Loucy (cell line): Measurements from ENCODE around the gene FGF14.

Experiments used
- H2AFZ ChIP-seq: fragments of 200-600 bp; sonication (generic); 2 replicates; pipeline ENCODE4 v1.6.0; 2016; ENCODE audit warnings: antibody characterized with exemption, mild to moderate bottlenecking, low read length, moderate library complexity
- H3F3A ChIP-seq: fragments of 200-600 bp; 2 replicates; pipeline ENCODE4 v1.6.0; 2016; ENCODE audit warnings: antibody characterized with exemption, low read depth, mild to moderate bottlenecking
- H3K27me3 ChIP-seq: fragments of 200-600 bp; sonication (generic); 2 replicates; pipeline ENCODE4 v1.6.1; 2014; ENCODE audit warnings: low read length, mild to moderate bottlenecking; ENCODE audit not compliant: insufficient read depth, poor library complexity, severe bottlenecking
- H3K36me3 ChIP-seq: fragments of 200-600 bp; sonication (generic); 2 replicates; pipeline ENCODE4 v1.6.1; 2016; ENCODE audit warnings: low read length; ENCODE audit not compliant: insufficient read depth
- H3K4me1 ChIP-seq: fragments of 200-600 bp; sonication (generic); 2 replicates; pipeline ENCODE4 v1.5.1; 2014; ENCODE audit warnings: low read length, mild to moderate bottlenecking; ENCODE audit not compliant: insufficient read depth, poor library complexity, severe bottlenecking
- H3K4me2 ChIP-seq: fragments of 200-600 bp; sonication (generic); 2 replicates; pipeline ENCODE4 v1.6.0; 2014; ENCODE audit warnings: antibody characterized with exemption, low read length, low read depth, mild to moderate bottlenecking; ENCODE audit not compliant: poor library complexity, severe bottlenecking
- H3K4me3 ChIP-seq: fragments of 200-600 bp; sonication (generic); 2 replicates; pipeline ENCODE4 v1.5.1; 2014; ENCODE audit warnings: low read length, mild to moderate bottlenecking, mixed read lengths; ENCODE audit not compliant: poor library complexity, severe bottlenecking
- H3K79me2 ChIP-seq: fragments of 200-600 bp; sonication (generic); 2 replicates; pipeline ENCODE4 v1.6.1; 2014; ENCODE audit warnings: low read length; ENCODE audit not compliant: insufficient read depth
- H3K9ac ChIP-seq: fragments of 200-600 bp; sonication (generic); 2 replicates; pipeline ENCODE4 v1.6.0; 2014; ENCODE audit warnings: mild to moderate bottlenecking, low read depth, low read length, moderate library complexity; ENCODE audit not compliant: poor library complexity, severe bottlenecking
- H3K9me2 ChIP-seq: fragments of 200-600 bp; sonication (generic); replicated peaks from 2 replicates; pipeline ENCODE4 v1.6.1; 2016; ENCODE audit warnings: low read depth, low read length, mixed read lengths
- H3K9me3 ChIP-seq: fragments of 200-600 bp; sonication (generic); 2 replicates; pipeline ENCODE4 v1.6.1; 2014; ENCODE audit warnings: mild to moderate bottlenecking, antibody characterized with exemption, low read length, low read depth; ENCODE audit not compliant: insufficient read depth
- H4K20me1 ChIP-seq: fragments of 200-600 bp; sonication (generic); 2 replicates; pipeline ENCODE4 v1.6.0; 2014; ENCODE audit warnings: antibody characterized with exemption, low read length, mild to moderate bottlenecking; ENCODE audit not compliant: insufficient read depth, poor library complexity, severe bottlenecking
- CTCF ChIP-seq: fragments of 200-600 bp; sonication (generic); conservative IDR thresholded peaks from 2 replicates; pipeline ENCODE4 v1.5.1; 2014; ENCODE audit warnings: mild to moderate bottlenecking, antibody characterized with exemption, low read length
- EZH2phosphoT487 ChIP-seq: fragments of 200-600 bp; IDR thresholded peaks from 2 replicates; pipeline ENCODE4 v1.6.1; 2018; ENCODE audit warnings: antibody characterized with exemption, mild to moderate bottlenecking, moderate library complexity, borderline replicate concordance

FGF14 gene

GRCh38 chr13:101757446-101758039 lies 644.3 kb downstream of the FGF14 start:
- TF ChIP-seq EZH2phosphoT487 (no peak), CTCF (peak; percentile 68)
- no peaks in the 10 kb centered on the region for H3K9me3 ChIP-seq
- no peak overlapping the region for H2AFZ ChIP-seq
- H4K20me1 ChIP-seq = no peaks in the 10 kb centered on the region
- no peaks in the 10 kb centered on the region for H3K79me2 ChIP-seq
- H3K4me2 ChIP-seq = no peak overlapping the region
- H3F3A ChIP-seq = no peaks in the 10 kb centered on the region
- H3K9ac ChIP-seq = no peak overlapping the region
- H3K4me3 ChIP-seq = no peak overlapping the region
- no peaks in the 10 kb centered on the region for H3K36me3 ChIP-seq
- no peaks in the 10 kb centered on the region for H3K4me1 ChIP-seq
- H3K27me3 ChIP-seq = no peaks in the 10 kb centered on the region
- H3K9me2 ChIP-seq = no peaks in the 10 kb centered on the region

GRCh38 chr13:101755228-101755887 lies 646.5 kb downstream of the FGF14 start:
- Histone ChIP-seq H2AFZ (no peak overlapping the region), H3K9me2 (no peaks in the 10 kb centered on the region), H3K4me1 (no peaks in the 10 kb centered on the region), H4K20me1 (no peaks in the 10 kb centered on the region), H3K79me2 (no peaks in the 10 kb centered on the region), H3K9me3 (no peaks in the 10 kb centered on the region), H3K27me3 (no peaks in the 10 kb centered on the region), H3K4me3 (no peak overlapping the region), H3K4me2 (no peak overlapping the region), H3F3A (no peaks in the 10 kb centered on the region), H3K36me3 (no peaks in the 10 kb centered on the region), H3K9ac (no peak overlapping the region)
- TF ChIP-seq CTCF (no peak), EZH2phosphoT487 (no peak)

- no peaks in the 10 kb centered on the region for H3K9me3 ChIP-seq
- H3K9me2 ChIP-seq = no peaks in the 10 kb centered on the region
- no peak overlapping the region for H3K4me2 ChIP-seq
- H2AFZ ChIP-seq = no peak overlapping the region
- no peaks in the 10 kb centered on the region for H3K4me1 ChIP-seq
- H3K9ac ChIP-seq = no peak overlapping the region
- no peaks in the 10 kb centered on the region for H3K79me2 ChIP-seq
- no peak overlapping the region for H3K4me3 ChIP-seq
- no peaks in the 10 kb centered on the region for H3K36me3 ChIP-seq
- TF ChIP-seq EZH2phosphoT487 = no peak
- no peak for TF ChIP-seq CTCF
- H4K20me1 ChIP-seq = no peaks in the 10 kb centered on the region
- H3K27me3 ChIP-seq = no peaks in the 10 kb centered on the region
- no peaks in the 10 kb centered on the region for H3F3A ChIP-seq
Observed at GRCh38 chr13:101752432-101752831, 649.4 kb downstream of the FGF14 start.
